Effector memory CD8-positive, alpha-beta T cell (primary cell): ENCODE results near the gene IQCH.

Source experiments
- ATAC-seq: fragments of 150-1000 bp; cut with Tn5 transposase; replicated peaks from 2 replicates; pipeline ENCODE4 v1.10.0; 2021; ENCODE audit warnings: mild to moderate bottlenecking, moderate library complexity
- DNase-seq, 3 experiments: peaks; one replicate each; pipeline ENCODE4 v3.0.0; 2021
- H3K27ac Mint-ChIP-seq, 2 donors: one replicate each; pipeline ENCODE4 v1.8.0; 2022; ENCODE audit warnings: mild to moderate bottlenecking in 2 of 2, mixed read lengths in 2 of 2, moderate library complexity in 2 of 2
- H3K27me3 Mint-ChIP-seq, 2 donors: one replicate each; pipeline ENCODE4 v1.8.0; 2022; ENCODE audit warnings: mixed read lengths in 2 of 2
- H3K36me3 Mint-ChIP-seq: one replicate; pipeline ENCODE4 v1.8.0; 2022; ENCODE audit warnings: mild to moderate bottlenecking, moderate library complexity, mixed read lengths; ENCODE audit not compliant: insufficient read depth
- H3K4me1 Mint-ChIP-seq, 2 donors: one replicate each; pipeline ENCODE4 v1.8.0; 2022; ENCODE audit warnings: low read depth in 2 of 2, mixed read lengths in 2 of 2
- H3K4me3 Mint-ChIP-seq, 2 donors: one replicate each; pipeline ENCODE4 v1.8.0; 2022; ENCODE audit warnings: mild to moderate bottlenecking in 2 of 2, mixed read lengths in 2 of 2, moderate library complexity in 2 of 2
- H3K9me3 Mint-ChIP-seq, 2 donors: one replicate each; pipeline ENCODE4 v1.8.0; 2022; ENCODE audit warnings: mixed read lengths in 2 of 2
- total RNA-seq, 9 experiments: gene quantifications; one replicate each; lab custom pipeline; 2026; lab: John Stamatoyannopoulos, UW

The IQCH gene
- total RNA-seq, result 1.1 to 3.6 (median 2.2) reads per million in 9 experiments

- H3K36me3 Mint-ChIP-seq, result peaks cover 14% of the 10 kb centered on the region
- ATAC-seq (peak; percentile 91), DNase-seq (peak; percentile 96 to 98 (median 97))
- H3K9me3 Mint-ChIP-seq, result no peaks in the 10 kb centered on the region
- H3K27me3 Mint-ChIP-seq, result no peaks in the 10 kb centered on the region
- peak within 1 kb of the TSS; percentile 96 to 98 for H3K27ac Mint-ChIP-seq
- H3K4me3 Mint-ChIP-seq, result peak within 1 kb of the TSS; percentile 98
- peaks cover 28 to 41% of the 10 kb centered on the region in 2 donors for H3K4me1 Mint-ChIP-seq
Observed at GRCh38 chr15:67254238-67255175, at the start of gene IQCH, which contains the start of gene AAGAB. TSS of gene IQCH (plus strand) at chr15:67254786. CDS start at chr15:67254897, 111 bp downstream. TSS of gene AAGAB (minus strand) at chr15:67254661. CDS start at chr15:67254631, 30 bp downstream.

GRCh38 chr15:67207555-67208207, 46.9 kb upstream of the IQCH start:
- Mint-ChIP-seq H3K27ac (no peak overlapping the region), H3K4me3 (no peak overlapping the region), H3K9me3 (no peaks in the 10 kb centered on the region), H3K27me3 (no peaks in the 10 kb centered on the region), H3K36me3 (peaks cover 35% of the 10 kb centered on the region), H3K4me1 (peaks cover 0 to 4% of the 10 kb centered on the region in 2 donors)
- no peak for DNase-seq
- no peak for ATAC-seq

GRCh38 chr15:67208396-67208795, 46.2 kb upstream of the IQCH start:
- peaks cover 0 to 4% of the 10 kb centered on the region in 2 donors for H3K4me1 Mint-ChIP-seq
- peaks cover 30% of the 10 kb centered on the region for H3K36me3 Mint-ChIP-seq
- no peaks in the 10 kb centered on the region for H3K27me3 Mint-ChIP-seq
- no peak for DNase-seq
- H3K9me3 Mint-ChIP-seq, result no peaks in the 10 kb centered on the region
- H3K4me3 Mint-ChIP-seq, result no peak overlapping the region
- H3K27ac Mint-ChIP-seq, result no peak overlapping the region
- no peak for ATAC-seq

GRCh38 chr15:67210555-67211168, 43.9 kb upstream of the IQCH start:
- H3K9me3 Mint-ChIP-seq, result no peaks in the 10 kb centered on the region
- peaks cover 0 to 4% of the 10 kb centered on the region in 2 donors for H3K4me1 Mint-ChIP-seq
- no peak overlapping the region for H3K4me3 Mint-ChIP-seq
- H3K36me3 Mint-ChIP-seq, result peaks cover 25% of the 10 kb centered on the region
- no peaks in the 10 kb centered on the region for H3K27me3 Mint-ChIP-seq
- H3K27ac Mint-ChIP-seq, result peak overlapping the region in 1 of 2 donors; percentile 49
- ATAC-seq, result no peak
- no peak for DNase-seq

- DNase-seq (no peak), ATAC-seq (no peak)
- Mint-ChIP-seq H3K4me3 (no peak overlapping the region), H3K4me1 (peaks cover 0 to 4% of the 10 kb centered on the region in 2 donors), H3K27ac (no peak overlapping the region), H3K27me3 (no peaks in the 10 kb centered on the region), H3K36me3 (peaks cover 14% of the 10 kb centered on the region), H3K9me3 (no peaks in the 10 kb centered on the region)
Observed at GRCh38 chr15:67212684-67213367, 41.8 kb upstream of the IQCH start.

GRCh38 chr15:67215102-67215501, 39.5 kb upstream of the IQCH start:
- Mint-ChIP-seq H3K4me1 (peaks cover 0 to 4% of the 10 kb centered on the region in 2 donors), H3K27me3 (no peaks in the 10 kb centered on the region), H3K36me3 (peaks cover 4% of the 10 kb centered on the region), H3K9me3 (no peaks in the 10 kb centered on the region), H3K27ac (no peak overlapping the region), H3K4me3 (no peak overlapping the region)
- no peak for DNase-seq
- ATAC-seq, result no peak

GRCh38 chr15:67216859-67217258, 37.7 kb upstream of the IQCH start:
- Mint-ChIP-seq H3K9me3 (no peaks in the 10 kb centered on the region), H3K27me3 (no peaks in the 10 kb centered on the region), H3K4me1 (no peaks in the 10 kb centered on the region), H3K36me3 (peaks cover 4% of the 10 kb centered on the region), H3K4me3 (no peak overlapping the region), H3K27ac (peak overlapping the region in 1 of 2 donors; percentile 17)
- ATAC-seq (no peak), DNase-seq (no peak)

- no peak for ATAC-seq
- no peaks in the 10 kb centered on the region for H3K27me3 Mint-ChIP-seq
- no peaks in the 10 kb centered on the region for H3K4me1 Mint-ChIP-seq
- H3K9me3 Mint-ChIP-seq, result no peaks in the 10 kb centered on the region
- no peak for DNase-seq
- no peak overlapping the region for H3K4me3 Mint-ChIP-seq
- peak overlapping the region in 1 of 2 donors; percentile 10 for H3K27ac Mint-ChIP-seq
- peaks cover 4% of the 10 kb centered on the region for H3K36me3 Mint-ChIP-seq
Observed at GRCh38 chr15:67218428-67218827, 36.2 kb upstream of the IQCH start.

GRCh38 chr15:67219288-67219687, 35.3 kb upstream of the IQCH start:
- Mint-ChIP-seq H3K27ac (no peak overlapping the region), H3K27me3 (no peaks in the 10 kb centered on the region), H3K9me3 (no peaks in the 10 kb centered on the region), H3K36me3 (peaks cover 4% of the 10 kb centered on the region), H3K4me3 (no peak overlapping the region), H3K4me1 (no peaks in the 10 kb centered on the region)
- DNase-seq, result no peak
- ATAC-seq, result no peak

GRCh38 chr15:67224889-67225288, 29.7 kb upstream of the IQCH start:
- Mint-ChIP-seq H3K36me3 (peaks cover 10% of the 10 kb centered on the region), H3K9me3 (no peaks in the 10 kb centered on the region), H3K27ac (peak overlapping the region in 1 of 2 donors; percentile 48), H3K4me3 (no peak overlapping the region), H3K27me3 (no peaks in the 10 kb centered on the region), H3K4me1 (peaks cover 5 to 19% of the 10 kb centered on the region in 2 donors)
- ATAC-seq, result no peak
- no peak for DNase-seq

GRCh38 chr15:67225336-67225735, 29.2 kb upstream of the IQCH start:
- Mint-ChIP-seq H3K27me3 (no peaks in the 10 kb centered on the region), H3K36me3 (peaks cover 11% of the 10 kb centered on the region), H3K27ac (peak overlapping the region in 1 of 2 donors; percentile 48), H3K9me3 (no peaks in the 10 kb centered on the region), H3K4me3 (no peak overlapping the region), H3K4me1 (peaks cover 5 to 19% of the 10 kb centered on the region in 2 donors)
- no peak for DNase-seq
- no peak for ATAC-seq

- no peak for ATAC-seq
- Mint-ChIP-seq H3K27me3 (no peaks in the 10 kb centered on the region), H3K4me3 (no peak overlapping the region), H3K9me3 (no peaks in the 10 kb centered on the region), H3K36me3 (peaks cover 26% of the 10 kb centered on the region), H3K4me1 (peaks cover 5 to 19% of the 10 kb centered on the region in 2 donors), H3K27ac (no peak overlapping the region)
- no peak for DNase-seq
Observed at GRCh38 chr15:67227431-67227830, 27.2 kb upstream of the IQCH start.

- H3K9me3 Mint-ChIP-seq, result no peaks in the 10 kb centered on the region
- DNase-seq (no peak), ATAC-seq (no peak)
- H3K27ac Mint-ChIP-seq, result no peak overlapping the region
- H3K27me3 Mint-ChIP-seq, result no peaks in the 10 kb centered on the region
- H3K4me3 Mint-ChIP-seq, result no peak overlapping the region
- H3K4me1 Mint-ChIP-seq, result peaks cover 5 to 19% of the 10 kb centered on the region in 2 donors
- H3K36me3 Mint-ChIP-seq, result peaks cover 30% of the 10 kb centered on the region
Observed at GRCh38 chr15:67227846-67228245, 26.7 kb upstream of the IQCH start.
